NCI-H748 (cell line): ENCODE results near the gene SMCO3.
A peak's percentile ranks its signal among the peaks of the same experiment; 100 is the strongest.
"Not testable (repeated sequence)": the region's sequence is repeated elsewhere in the genome, so short reads cannot be mapped to it uniquely, and the experiment has no call there.

Source experiments
- DNase-seq: peaks from one replicate; lab custom pipeline; 2025; ENCODE audit not compliant: unreplicated experiment; lab: John Stamatoyannopoulos, UW

Gene SMCO3

GRCh38 chr12:14775636-14775980 is 38.4 kb downstream of the SMCO3 start:
- no peak for DNase-seq

GRCh38 chr12:14774906-14775635 is 38.9 kb downstream of the SMCO3 start:
- no peak for DNase-seq

GRCh38 chr12:14774074-14774905 is 39.7 kb downstream of the SMCO3 start:
- DNase-seq = no peak

- no peak for DNase-seq
These were observed 40.3 kb downstream of the SMCO3 start for GRCh38 chr12:14773685-14774073.

- no peak for DNase-seq
These were observed 41.0 kb downstream of the SMCO3 start for GRCh38 chr12:14772946-14773345.

GRCh38 chr12:14771651-14772137 is 42.3 kb downstream of the SMCO3 start:
- DNase-seq = peak; percentile 17

GRCh38 chr12:14770496-14771461 is 43.2 kb downstream of the SMCO3 start:
- peak; percentile 91 for DNase-seq

- DNase-seq = peak; percentile 90
These were observed 44.0 kb downstream of the SMCO3 start for GRCh38 chr12:14769969-14770495.

GRCh38 chr12:14769466-14769968 is 44.5 kb downstream of the SMCO3 start:
- DNase-seq = peak; percentile 49

GRCh38 chr12:14768823-14769405 is 45.1 kb downstream of the SMCO3 start:
- DNase-seq = no peak

- no peak for DNase-seq
These were observed 46.4 kb downstream of the SMCO3 start for GRCh38 chr12:14767617-14768016.

- DNase-seq = no peak
These were observed 47.2 kb downstream of the SMCO3 start for GRCh38 chr12:14766649-14767215.

- DNase-seq = not testable (repeated sequence)
These were observed 48.0 kb downstream of the SMCO3 start for GRCh38 chr12:14766020-14766419.

GRCh38 chr12:14765398-14765797 is 48.6 kb downstream of the SMCO3 start:
- no peak for DNase-seq

- not testable (repeated sequence) for DNase-seq
These were observed 54.2 kb downstream of the SMCO3 start for GRCh38 chr12:14759711-14760280.

- DNase-seq = peak; percentile 31
These were observed 57.4 kb downstream of the SMCO3 start for GRCh38 chr12:14756334-14757143.
